Esophagus squamous epithelium (tissue), 5 donors: ENCODE measurements around the gene SRR. TPM values are rescaled to one million over a fixed set of nuclear protein-coding genes. Genes with fewer than 3 reads are reported as not detected.

Source experiments
- DNase-seq: peaks from one replicate; lab custom pipeline; 2025; lab: John Stamatoyannopoulos, UW
- H3K27ac ChIP-seq, 4 donors: fragments of 200-600 bp; sonication (generic); one replicate each; pipeline ENCODE4 v1.5.1; 2016 to 2019; ENCODE audit warnings: mild to moderate bottlenecking in 1 of 4
- H3K27me3 ChIP-seq, 4 donors: fragments of 200-600 bp; sonication (generic); 1 replicate in 3 of 4; 2 replicates in 1 of 4; pipeline versions ENCODE4 v1.5.1 to v1.6.0; 2017 to 2021; ENCODE audit warnings: antibody characterized with exemption in 1 of 4
- H3K36me3 ChIP-seq, 3 donors: fragments of 200-600 bp; sonication (generic); one replicate each; pipeline ENCODE4 v1.5.1; 2016 to 2019
- H3K4me1 ChIP-seq, 3 donors: fragments of 200-600 bp; sonication (generic); one replicate each; pipeline ENCODE4 v1.5.1; 2017 to 2019
- H3K4me3 ChIP-seq, 4 donors: fragments of 200-600 bp; sonication (generic); 1 replicate in 3 of 4; 2 replicates in 1 of 4; pipeline ENCODE4 v1.5.1; 2016 to 2019; ENCODE audit warnings: mild to moderate bottlenecking in 2 of 4, moderate library complexity in 1 of 4
- H3K9me3 ChIP-seq, 3 donors: fragments of 200-600 bp; sonication (generic); one replicate each; pipeline ENCODE4 v1.5.1; 2016 to 2019
- CTCF ChIP-seq, 6 experiments: fragments of 450-650 bp in 4 of 6; fragments of 200-600 bp in 2 of 6; sonication (generic) in 2 of 6; IDR thresholded peaks; one replicate each; pipeline ENCODE4 v1.5.1; 2016 to 2019; ENCODE audit warnings: antibody characterized with exemption in 6 of 6, mild to moderate bottlenecking in 4 of 6, moderate library complexity in 4 of 6
- POLR2A ChIP-seq, 4 donors: fragments of 450-650 bp; IDR thresholded peaks; one replicate each; pipeline ENCODE4 v1.6.1; 2017; ENCODE audit warnings: antibody characterized with exemption in 4 of 4, mild to moderate bottlenecking in 4 of 4, moderate library complexity in 3 of 4
- WGBS, 2 donors: methylation state at CpG; one replicate each; pipeline ENCODE4 v1.1.5; 2018; 5-methylcytosine and 5-hydroxymethylcytosine counted together
- intact Hi-C: fragments of 100-400 bp; cut with DNase I; formaldehyde crosslinking; loops from one replicate; pipeline ENCODE4 v1.15.0; 2022
- total RNA-seq, 4 donors: library from RNA; depleted of rRNA; stranded (reverse); fragments of >200 nt; gene quantifications; one replicate each; pipeline ENCODE4 v1.1.0, GENCODE V29; 2016
- donor health status: DM: yes; HTN: yes; CAD: no.

The SRR gene
- total RNA-seq, 4 donors from 2014 or later, result 8.7 to 34.8 (median 15.8) TPM

GRCh38 chr17:2267354-2267753 is 36.4 kb upstream of the SRR start:
- Histone ChIP-seq H3K4me1 (peaks cover 0 to 44% (median 19%) of the 10 kb centered on the region in 3 donors), H3K4me3 (no peak overlapping the region), H3K36me3 (peaks cover 0 to 70% (median 0%) of the 10 kb centered on the region in 3 donors), H3K27me3 (no peaks in the 10 kb centered on the region), H3K9me3 (no peaks in the 10 kb centered on the region), H3K27ac (peak overlapping the region in 2 of 4 donors; percentile 50 to 76)
- TF ChIP-seq CTCF (IDR thresholded peaks at IDR 0.05), result no peak
- TF ChIP-seq POLR2A (IDR thresholded peaks at IDR 0.05), result no peak
- DNase-seq, result no peak
- WGBS, 2 donors, result 92 to 94% methylated on average over 4 of the region's 4 CpGs
- intact Hi-C loops, result no loop called here

- Histone ChIP-seq H3K4me1 (peaks cover 0 to 10% (median 0%) of the 10 kb centered on the region in 3 donors), H3K27me3 (no peaks in the 10 kb centered on the region), H3K27ac (no peak overlapping the region), H3K36me3 (peaks cover 0 to 93% (median 0%) of the 10 kb centered on the region in 3 donors), H3K9me3 (no peaks in the 10 kb centered on the region), H3K4me3 (no peak overlapping the region)
- WGBS, 2 donors, result 92 to 93% methylated on average over 2 to 3 of the region's 3 CpGs
- DNase-seq, result no peak
- intact Hi-C loops, result no loop called here
- TF ChIP-seq POLR2A (IDR thresholded peaks at IDR 0.05) (no peak), CTCF (IDR thresholded peaks at IDR 0.05) (no peak)
Observed at GRCh38 chr17:2271985-2272702, 31.6 kb upstream of the SRR start.

- DNase-seq, result no peak
- Histone ChIP-seq H3K27ac (no peak overlapping the region), H3K36me3 (peaks cover 5 to 94% (median 7%) of the 10 kb centered on the region in 3 donors), H3K4me1 (peaks cover 0 to 7% (median 0%) of the 10 kb centered on the region in 3 donors), H3K9me3 (no peaks in the 10 kb centered on the region), H3K27me3 (no peaks in the 10 kb centered on the region), H3K4me3 (no peak overlapping the region)
- WGBS, 2 donors, result 66 to 80% methylated on average over 2 of the region's 2 CpGs
- TF ChIP-seq POLR2A (IDR thresholded peaks at IDR 0.05) (no peak), CTCF (IDR thresholded peaks at IDR 0.05) (no peak)
- intact Hi-C loops, result no loop called here
Observed at GRCh38 chr17:2274414-2274813, 29.3 kb upstream of the SRR start.

GRCh38 chr17:2275722-2276121 is 28.0 kb upstream of the SRR start:
- Histone ChIP-seq H3K4me1 (peaks cover 0 to 7% (median 0%) of the 10 kb centered on the region in 3 donors), H3K27ac (no peak overlapping the region), H3K9me3 (no peaks in the 10 kb centered on the region), H3K36me3 (peaks cover 10 to 94% (median 18%) of the 10 kb centered on the region in 3 donors), H3K27me3 (no peaks in the 10 kb centered on the region), H3K4me3 (no peak overlapping the region)
- WGBS, 2 donors, result 54 to 86% methylated on average over 1 of the region's 1 CpG
- intact Hi-C loops, result no loop called here
- TF ChIP-seq POLR2A (IDR thresholded peaks at IDR 0.05) (no peak), CTCF (IDR thresholded peaks at IDR 0.05) (no peak)
- DNase-seq, result no peak

- Histone ChIP-seq H3K27me3 (no peaks in the 10 kb centered on the region), H3K9me3 (no peaks in the 10 kb centered on the region), H3K4me1 (peaks cover 0 to 7% (median 0%) of the 10 kb centered on the region in 3 donors), H3K36me3 (peaks cover 16 to 97% (median 28%) of the 10 kb centered on the region in 3 donors), H3K27ac (no peak overlapping the region), H3K4me3 (no peak overlapping the region)
- TF ChIP-seq POLR2A (IDR thresholded peaks at IDR 0.05), result no peak
- TF ChIP-seq CTCF (IDR thresholded peaks at IDR 0.05), result no peak
- 91 to 93% methylated on average over 9 of the region's 9 CpGs for WGBS, 2 donors
- intact Hi-C loops, result no loop called here
- DNase-seq, result no peak
Observed at GRCh38 chr17:2277429-2278170, 26.1 kb upstream of the SRR start.
